MCF 10A (cell line): ENCODE measurements around the gene PTPN2. TPM values are rescaled to one million over a fixed set of nuclear protein-coding genes. Genes with fewer than 3 reads are reported as not detected.

Experiments
- BruUV-seq: library from RNA; stranded (reverse); fragments of 400-500 nt; replicated peaks from 2 replicates; lab custom pipeline; 2021; lab: Mats Ljungman, UMichigan
- CTCF ChIA-PET: fragments of 300-600 bp; sonication (Branson Sonifier 250); formaldehyde crosslinking; extraction: SDS; loops from one replicate; lab custom pipeline; 2021; ENCODE audit warnings: antibody characterized with exemption, inconsistent platforms; lab: Yijun Ruan, JAX
- POLR2A ChIA-PET: fragments of 300-600, 350-650 bp; sonication (Branson Sonifier 250); formaldehyde crosslinking; extraction: SDS; loops from one replicate; lab custom pipeline; 2020; ENCODE audit warnings: antibody characterized with exemption, inconsistent platforms; lab: Yijun Ruan, JAX
- DNase-seq: peaks from one replicate; pipeline ENCODE4 v3.0.0-alpha.2; 2018; ENCODE audit not compliant: unreplicated experiment
- H3K27ac Mint-ChIP-seq: one replicate; pipeline ENCODE4 v1.8.0; 2022; ENCODE audit warnings: mild to moderate bottlenecking, low read depth, mixed read lengths; ENCODE audit not compliant: unreplicated experiment
- H3K27me3 Mint-ChIP-seq: one replicate; pipeline ENCODE4 v1.8.0; 2022; ENCODE audit warnings: mixed read lengths; ENCODE audit not compliant: insufficient read depth, unreplicated experiment
- H3K36me3 Mint-ChIP-seq: one replicate; pipeline ENCODE4 v1.8.0; 2022; ENCODE audit warnings: mild to moderate bottlenecking, moderate library complexity, mixed read lengths; ENCODE audit not compliant: insufficient read depth, unreplicated experiment
- H3K4me1 Mint-ChIP-seq: one replicate; pipeline ENCODE4 v1.8.0; 2022; ENCODE audit warnings: mixed read lengths; ENCODE audit not compliant: insufficient read depth, unreplicated experiment
- H3K4me3 Mint-ChIP-seq: one replicate; pipeline ENCODE4 v1.8.0; 2022; ENCODE audit warnings: mild to moderate bottlenecking, moderate library complexity, mixed read lengths; ENCODE audit not compliant: unreplicated experiment
- H3K9me3 Mint-ChIP-seq: one replicate; pipeline ENCODE4 v1.8.0; 2022; ENCODE audit warnings: mixed read lengths; ENCODE audit not compliant: unreplicated experiment
- intact Hi-C: fragments of 100-400 bp; cut with micrococcal nuclease; formaldehyde crosslinking; loops from 2 replicates; pipeline ENCODE4 v1.14.1; 2022
- total RNA-seq: library from RNA; stranded (reverse); gene quantifications from 2 replicates; pipeline ENCODE4 v1.2.3, GENCODE V29; 2022
- TF ChIP-seq, protein P1 (sequence below): fragments of 200-600 bp; IDR thresholded peaks from one replicate; pipeline ENCODE4 v1.8.0; 2022; ENCODE audit warnings: antibody characterized with exemption, mild to moderate bottlenecking; ENCODE audit not compliant: unreplicated experiment

The PTPN2 gene
- total RNA-seq, 1 experiment from 2014 or later, result 75.2 TPM

GRCh38 chr18:12818243-12818642 is 65.8 kb downstream of the PTPN2 start:
- no peak overlapping the region for H3K4me3 Mint-ChIP-seq
- no peaks in the 10 kb centered on the region for H3K27me3 Mint-ChIP-seq
- H3K9me3 Mint-ChIP-seq, result no peaks in the 10 kb centered on the region
- no peak overlapping the region for H3K27ac Mint-ChIP-seq
- H3K36me3 Mint-ChIP-seq, result peaks cover 68% of the 10 kb centered on the region
- CTCF ChIA-PET, result no interaction called here
- DNase-seq, result no peak
- no peaks in the 10 kb centered on the region for H3K4me1 Mint-ChIP-seq
- TF ChIP-seq, protein P1, sequence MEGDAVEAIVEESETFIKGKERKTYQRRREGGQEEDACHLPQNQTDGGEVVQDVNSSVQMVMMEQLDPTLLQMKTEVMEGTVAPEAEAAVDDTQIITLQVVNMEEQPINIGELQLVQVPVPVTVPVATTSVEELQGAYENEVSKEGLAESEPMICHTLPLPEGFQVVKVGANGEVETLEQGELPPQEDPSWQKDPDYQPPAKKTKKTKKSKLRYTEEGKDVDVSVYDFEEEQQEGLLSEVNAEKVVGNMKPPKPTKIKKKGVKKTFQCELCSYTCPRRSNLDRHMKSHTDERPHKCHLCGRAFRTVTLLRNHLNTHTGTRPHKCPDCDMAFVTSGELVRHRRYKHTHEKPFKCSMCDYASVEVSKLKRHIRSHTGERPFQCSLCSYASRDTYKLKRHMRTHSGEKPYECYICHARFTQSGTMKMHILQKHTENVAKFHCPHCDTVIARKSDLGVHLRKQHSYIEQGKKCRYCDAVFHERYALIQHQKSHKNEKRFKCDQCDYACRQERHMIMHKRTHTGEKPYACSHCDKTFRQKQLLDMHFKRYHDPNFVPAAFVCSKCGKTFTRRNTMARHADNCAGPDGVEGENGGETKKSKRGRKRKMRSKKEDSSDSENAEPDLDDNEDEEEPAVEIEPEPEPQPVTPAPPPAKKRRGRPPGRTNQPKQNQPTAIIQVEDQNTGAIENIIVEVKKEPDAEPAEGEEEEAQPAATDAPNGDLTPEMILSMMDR, result no peak
- POLR2A ChIA-PET, result interaction anchor here (0.8 kb wide), 1 partner anchor 15 kb away, joined by 3 read pairs; no protein-coding TSS in a partner anchor
- intact Hi-C loops, result no loop called here
- no TSS peak for BruUV-seq

GRCh38 chr18:12816451-12816850 is 67.6 kb downstream of the PTPN2 start:
- DNase-seq, result no peak
- peaks cover 78% of the 10 kb centered on the region for H3K36me3 Mint-ChIP-seq
- H3K27ac Mint-ChIP-seq, result no peak overlapping the region
- H3K4me3 Mint-ChIP-seq, result no peak overlapping the region
- BruUV-seq, result no TSS peak
- H3K4me1 Mint-ChIP-seq, result peaks cover 5% of the 10 kb centered on the region
- H3K9me3 Mint-ChIP-seq, result no peaks in the 10 kb centered on the region
- ChIA-PET POLR2A (interaction anchor here (0.7 to 1.2 kb wide), 2 partner anchors 9 to 66 kb away, joined by 3 to 5 read pairs; no protein-coding TSS in a partner anchor), CTCF (no interaction called here)
- H3K27me3 Mint-ChIP-seq, result no peaks in the 10 kb centered on the region
- TF ChIP-seq, protein P1, result no peak
- intact Hi-C loops, result no loop called here

DNA sequence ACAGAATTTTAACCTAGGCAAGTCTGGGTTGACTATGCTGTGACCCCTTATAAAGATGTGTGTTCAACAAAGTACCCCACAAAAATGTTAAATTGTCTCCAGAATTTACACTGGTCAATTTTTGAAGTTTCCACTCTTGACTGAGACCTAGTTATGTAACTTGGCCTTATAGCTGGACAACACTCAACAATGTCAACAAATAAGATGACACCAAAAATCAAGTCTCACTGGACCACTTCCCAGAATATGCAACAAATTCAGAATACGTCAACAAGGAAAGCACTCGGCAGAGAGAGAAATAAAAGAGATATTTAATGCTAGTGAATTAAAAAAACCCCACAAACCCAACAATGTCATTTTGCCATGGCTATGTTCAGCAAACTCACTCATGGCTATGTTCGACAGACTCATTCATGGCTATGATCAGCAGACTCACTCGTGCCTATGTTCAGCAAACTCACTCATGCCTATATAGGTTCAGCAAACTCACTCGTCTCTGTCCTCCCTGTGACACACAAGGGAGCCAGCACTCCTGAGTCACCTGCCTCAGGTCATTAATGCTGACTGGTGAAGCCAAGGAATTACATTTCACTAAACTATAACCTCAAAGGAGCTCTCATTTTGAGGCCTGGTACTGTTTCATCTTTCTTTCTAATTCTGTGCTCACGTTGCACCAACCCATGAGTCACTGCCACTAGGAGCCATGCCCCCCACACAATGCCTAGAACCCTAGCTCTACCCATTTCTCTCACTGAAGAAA is 72.7 kb downstream of the PTPN2 start:
- ChIA-PET CTCF (interaction anchor here (0.9 to 1.0 kb wide), 3 partner anchors 16 to 124 kb away, joined by 4 to 7 read pairs (median 5); no protein-coding TSS in a partner anchor), POLR2A (interaction anchor here (0.6 to 1.9 kb wide), 9 partner anchors 8 to 108 kb away, joined by 3 to 7 read pairs (median 4); no protein-coding TSS in a partner anchor)
- no peaks in the 10 kb centered on the region for H3K9me3 Mint-ChIP-seq

More for the DNA sequence above, 72.7 kb downstream of the PTPN2 start:
- BruUV-seq, result no TSS peak
- peak; percentile 69 for DNase-seq
- intact Hi-C loops, result no loop called here
- Mint-ChIP-seq H3K36me3 (peaks cover 76% of the 10 kb centered on the region), H3K4me1 (peaks cover 10% of the 10 kb centered on the region), H3K27me3 (no peaks in the 10 kb centered on the region), H3K27ac (peak overlapping the region; percentile 42), H3K4me3 (no peak overlapping the region)
- TF ChIP-seq, protein P1, result no peak
